Gastroesophageal sphincter (tissue), 4 donors: ENCODE measurements around the gene DUOX2. TPM values are rescaled to one million over a fixed set of nuclear protein-coding genes. Genes with fewer than 3 reads are reported as not detected.

Source experiments
- ATAC-seq: fragments of 150-250 bp; one replicate; pipeline ENCODE4 v1.9.1; 2016; ENCODE audit warnings: mild to moderate bottlenecking, moderate library complexity
- H3K27ac ChIP-seq, 4 donors: fragments of 200-600 bp; sonication (generic) in 3 of 4; 1 replicate in 3 of 4; 2 replicates in 1 of 4; pipeline ENCODE4 v1.5.1; 2016 to 2019
- H3K27me3 ChIP-seq: fragments of 200-600 bp; sonication (generic); one replicate; pipeline ENCODE4 v1.5.1; 2019
- H3K36me3 ChIP-seq, 2 donors: fragments of 200-600 bp; sonication (generic); one replicate each; pipeline ENCODE4 v1.5.1; 2019; ENCODE audit warnings: control low read depth in 1 of 2
- H3K4me1 ChIP-seq, 3 donors: fragments of 200-600 bp; sonication (generic); 1 replicate in 2 of 3; 2 replicates in 1 of 3; pipeline ENCODE4 v1.5.1; 2016 to 2019; ENCODE audit warnings: control low read depth in 2 of 3
- H3K4me3 ChIP-seq, 2 donors: fragments of 200-600 bp; sonication (generic); one replicate each; pipeline ENCODE4 v1.5.1; 2019; ENCODE audit warnings: mild to moderate bottlenecking in 1 of 2, moderate library complexity in 1 of 2
- H3K9me3 ChIP-seq, 3 donors: fragments of 200-600 bp; sonication (generic); one replicate each; pipeline ENCODE4 v1.5.1; 2017 to 2019; ENCODE audit warnings: control low read depth in 2 of 3
- EP300 ChIP-seq: sonication (generic); formaldehyde crosslinking; IDR thresholded peaks from one replicate; pipeline ENCODE4 v1.6.1; 2017; ENCODE audit warnings: antibody characterized with exemption, mild to moderate bottlenecking
- POLR2A ChIP-seq, 2 donors: fragments of 450-650 bp; IDR thresholded peaks; one replicate each; pipeline ENCODE4 v1.6.1; 2017; ENCODE audit warnings: antibody characterized with exemption in 2 of 2, mild to moderate bottlenecking in 2 of 2, moderate library complexity in 1 of 2
- POLR2AphosphoS5 ChIP-seq: sonication (generic); formaldehyde crosslinking; IDR thresholded peaks from one replicate; pipeline ENCODE4 v1.6.1; 2017; ENCODE audit warnings: antibody characterized with exemption
- WGBS, 2 donors: methylation state at CpG; one replicate each; pipeline ENCODE4 v1.1.5; 2018; ENCODE audit warnings: low coverage in 1 of 2; 5-methylcytosine and 5-hydroxymethylcytosine counted together
- total RNA-seq, 4 donors: library from RNA; depleted of rRNA; stranded (reverse); fragments of >200 nt; gene quantifications; one replicate each; pipeline ENCODE4 v1.1.0, GENCODE V29; 2016
- TF ChIP-seq, protein P1 (sequence below), 4 experiments: fragments of 200-600 bp in 2 of 4; fragments of 450-650 bp in 2 of 4; sonication (generic) in 1 of 4; IDR thresholded peaks; one replicate each; pipeline ENCODE4 v1.5.1; 2017 to 2019; ENCODE audit warnings: antibody characterized with exemption in 4 of 4, mild to moderate bottlenecking in 2 of 4, moderate library complexity in 2 of 4

The DUOX2 gene
- total RNA-seq, 4 donors from 2014 or later: 0.13 to 1.5 (median 0.54) TPM

- Histone ChIP-seq H3K27ac (no peak overlapping the region), H3K36me3 (no peaks in the 10 kb centered on the region), H3K4me1 (no peaks in the 10 kb centered on the region), H3K4me3 (no peak overlapping the region), H3K9me3 (no peaks in the 10 kb centered on the region), H3K27me3 (peaks cover 28% of the 10 kb centered on the region)
- TF ChIP-seq POLR2A (IDR thresholded peaks at IDR 0.05): no peak
- TF ChIP-seq, protein P1, sequence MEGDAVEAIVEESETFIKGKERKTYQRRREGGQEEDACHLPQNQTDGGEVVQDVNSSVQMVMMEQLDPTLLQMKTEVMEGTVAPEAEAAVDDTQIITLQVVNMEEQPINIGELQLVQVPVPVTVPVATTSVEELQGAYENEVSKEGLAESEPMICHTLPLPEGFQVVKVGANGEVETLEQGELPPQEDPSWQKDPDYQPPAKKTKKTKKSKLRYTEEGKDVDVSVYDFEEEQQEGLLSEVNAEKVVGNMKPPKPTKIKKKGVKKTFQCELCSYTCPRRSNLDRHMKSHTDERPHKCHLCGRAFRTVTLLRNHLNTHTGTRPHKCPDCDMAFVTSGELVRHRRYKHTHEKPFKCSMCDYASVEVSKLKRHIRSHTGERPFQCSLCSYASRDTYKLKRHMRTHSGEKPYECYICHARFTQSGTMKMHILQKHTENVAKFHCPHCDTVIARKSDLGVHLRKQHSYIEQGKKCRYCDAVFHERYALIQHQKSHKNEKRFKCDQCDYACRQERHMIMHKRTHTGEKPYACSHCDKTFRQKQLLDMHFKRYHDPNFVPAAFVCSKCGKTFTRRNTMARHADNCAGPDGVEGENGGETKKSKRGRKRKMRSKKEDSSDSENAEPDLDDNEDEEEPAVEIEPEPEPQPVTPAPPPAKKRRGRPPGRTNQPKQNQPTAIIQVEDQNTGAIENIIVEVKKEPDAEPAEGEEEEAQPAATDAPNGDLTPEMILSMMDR (IDR thresholded peaks at IDR 0.05): no peak
- no peak for TF ChIP-seq EP300
- TF ChIP-seq POLR2AphosphoS5: no peak
- peak; percentile 20 for ATAC-seq
- 20 to 42% methylated on average over 2 to 6 of the region's 7 CpGs for WGBS, 2 donors
Observed at GRCh38 chr15:45091161-45091560, 22.8 kb downstream of the DUOX2 start.

- no peak overlapping the region for H3K4me3 ChIP-seq
- no peaks in the 10 kb centered on the region for H3K9me3 ChIP-seq
- H3K36me3 ChIP-seq: no peaks in the 10 kb centered on the region
- no peaks in the 10 kb centered on the region for H3K4me1 ChIP-seq
- peaks cover 28% of the 10 kb centered on the region for H3K27me3 ChIP-seq
- TF ChIP-seq, protein P1 (IDR thresholded peaks at IDR 0.05): no peak
- TF ChIP-seq POLR2A (IDR thresholded peaks at IDR 0.05) (no peak), EP300 (no peak), POLR2AphosphoS5 (no peak)
- no peak for ATAC-seq
- WGBS, 2 donors: 19 to 74% methylated on average over 3 of the region's 3 CpGs
- no peak overlapping the region for H3K27ac ChIP-seq
Observed at GRCh38 chr15:45089712-45090373, 24.1 kb downstream of the DUOX2 start.

DNA sequence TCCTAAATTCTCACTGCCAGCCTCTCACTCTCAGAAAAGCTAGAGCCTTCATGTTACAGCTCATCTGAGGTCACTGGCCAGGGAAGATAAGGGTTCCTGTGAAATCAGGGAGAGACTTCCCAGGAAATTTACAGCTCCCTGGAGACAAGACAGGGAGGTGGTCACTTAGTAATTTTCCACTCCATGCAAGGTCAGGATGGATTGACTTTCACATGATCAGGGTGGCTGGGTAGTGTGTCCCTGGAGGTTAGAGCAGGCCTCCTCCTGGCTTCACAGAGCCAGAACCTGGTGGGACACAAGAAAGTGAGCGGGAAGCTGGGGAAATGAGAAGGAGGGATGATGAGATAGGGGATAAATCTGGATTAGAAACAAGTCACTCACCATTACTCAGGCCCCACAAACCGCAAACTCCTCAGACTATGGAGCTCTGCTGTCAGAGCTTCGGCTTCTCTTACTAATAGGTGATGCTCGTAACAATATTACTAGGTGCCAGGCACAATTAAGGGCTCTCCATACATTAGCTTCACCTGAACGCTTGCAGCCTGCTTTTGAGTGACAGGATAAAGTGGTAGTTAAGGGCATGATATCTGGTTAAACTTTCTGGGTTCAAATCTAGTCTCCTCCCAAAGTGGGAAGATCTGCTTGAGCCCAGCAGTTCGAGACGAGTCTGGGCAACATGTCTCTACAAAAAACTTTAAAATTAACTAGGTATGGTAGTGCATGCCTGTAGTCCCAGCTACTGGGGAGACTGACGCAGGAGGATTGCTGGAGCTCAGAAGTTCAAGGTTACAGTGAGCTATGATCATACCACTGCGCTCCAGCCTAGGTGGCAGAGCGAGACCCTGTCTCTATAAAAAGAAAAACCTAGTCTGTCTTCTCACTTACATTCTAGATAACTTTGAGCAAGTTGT is 24.9 kb downstream of the DUOX2 start:
- ATAC-seq: no peak
- H3K4me3 ChIP-seq: no peak overlapping the region
- peaks cover 28% of the 10 kb centered on the region for H3K27me3 ChIP-seq
- no peaks in the 10 kb centered on the region for H3K36me3 ChIP-seq
- H3K27ac ChIP-seq: no peak overlapping the region
- H3K9me3 ChIP-seq: no peaks in the 10 kb centered on the region
- TF ChIP-seq POLR2AphosphoS5 (no peak), POLR2A (IDR thresholded peaks at IDR 0.05) (no peak), EP300 (no peak)
- TF ChIP-seq, protein P1 (IDR thresholded peaks at IDR 0.05): no peak
- 61 to 81% methylated on average over 3 to 9 of the region's 10 CpGs for WGBS, 2 donors
- no peaks in the 10 kb centered on the region for H3K4me1 ChIP-seq

- 38 to 80% methylated on average over 1 of the region's 1 CpG for WGBS, 2 donors
- TF ChIP-seq EP300: no peak
- H3K27ac ChIP-seq: no peak overlapping the region
- H3K27me3 ChIP-seq: peaks cover 34% of the 10 kb centered on the region
- H3K4me3 ChIP-seq: no peak overlapping the region
- no peak for ATAC-seq
- no peaks in the 10 kb centered on the region for H3K9me3 ChIP-seq
- no peaks in the 10 kb centered on the region for H3K36me3 ChIP-seq
- H3K4me1 ChIP-seq: no peaks in the 10 kb centered on the region
Observed at GRCh38 chr15:45087513-45087912, 26.5 kb downstream of the DUOX2 start.

GRCh38 chr15:45084163-45084562 is 29.8 kb downstream of the DUOX2 start:
- Histone ChIP-seq H3K27me3 (peaks cover 22% of the 10 kb centered on the region), H3K9me3 (no peaks in the 10 kb centered on the region), H3K36me3 (no peaks in the 10 kb centered on the region), H3K4me1 (no peaks in the 10 kb centered on the region), H3K4me3 (no peak overlapping the region), H3K27ac (no peak overlapping the region)
- TF ChIP-seq, protein P1 (IDR thresholded peaks at IDR 0.05): no peak
- TF ChIP-seq POLR2AphosphoS5: no peak
- TF ChIP-seq EP300: no peak
- no peak for TF ChIP-seq POLR2A (IDR thresholded peaks at IDR 0.05)
- no peak for ATAC-seq
- 73 to 85% methylated on average over 3 of the region's 3 CpGs for WGBS, 2 donors
